ENCODE data around the gene RNF182. TPM values are rescaled to one million over a fixed set of nuclear protein-coding genes. Genes with fewer than 3 reads are reported as not detected.

RNF182 gene
- total and polyA plus RNA-seq, 10 donors, result 0.02 to 3.6 (median 0.33) TPM; not detected in 3

- WGBS, 5 donors, result 58 to 82% (median 65%) methylated on average over 5 of the region's 5 CpGs
Observed at GRCh38 chr6:13916230-13916944, 8.4 kb upstream of the RNF182 start.

GRCh38 chr6:13917141-13917540 is 7.6 kb upstream of the RNF182 start:
- intact Hi-C loops (cut with DNase I; ENCODE audit: low total_unique reads), result no loop called here
- Histone ChIP-seq H3K27me3 (replicated peaks in 1 of 7) (peaks cover 0 to 16% (median 3%) of the 10 kb centered on the region in 7 donors), H3K9me3 (no peaks in the 10 kb centered on the region), H3K36me3 (no peaks in the 10 kb centered on the region), H3K4me3 (no peak overlapping the region), H3K4me1 (no peaks in the 10 kb centered on the region), H3K27ac (no peak overlapping the region)
- no peak for DNase-seq
- no peak for TF ChIP-seq POLR2AphosphoS5 (IDR thresholded peaks at IDR 0.05)
- 80 to 92% (median 90%) methylated on average over 1 of the region's 1 CpG for WGBS, 5 donors

More at GRCh38 chr6:13916230-13916944, 8.4 kb upstream of the RNF182 start:
- no peak overlapping the region for H3K4me3 ChIP-seq
- intact Hi-C loops (cut with DNase I; ENCODE audit: low total_unique reads), result no loop called here
- H3K9me3 ChIP-seq, result no peaks in the 10 kb centered on the region
- H3K4me1 ChIP-seq, result no peaks in the 10 kb centered on the region
- TF ChIP-seq CTCF (IDR thresholded peaks at IDR 0.05 in 8 of 11, conservative IDR thresholded peaks at IDR 0.05 in 3 of 11) (no peak), POLR2AphosphoS5 (IDR thresholded peaks at IDR 0.05) (no peak), POLR2A (IDR thresholded peaks at IDR 0.05) (no peak)
- peaks cover 0 to 13% (median under 1%) of the 10 kb centered on the region in 7 donors for H3K27me3 ChIP-seq (replicated peaks in 1 of 7)
- DNase-seq, result no peak
- H3K36me3 ChIP-seq, result no peaks in the 10 kb centered on the region
- no peak overlapping the region for H3K27ac ChIP-seq

GRCh38 chr6:13918686-13919250 is 6.0 kb upstream of the RNF182 start:
- 77 to 90% (median 83%) methylated on average over 4 of the region's 4 CpGs for WGBS, 5 donors
- H3K27me3 ChIP-seq (replicated peaks in 1 of 7), result peaks cover 0 to 25% (median 8%) of the 10 kb centered on the region in 7 donors
- no peak overlapping the region for H3K4me3 ChIP-seq
- TF ChIP-seq POLR2A (IDR thresholded peaks at IDR 0.05), result no peak
- no peak for TF ChIP-seq CTCF (IDR thresholded peaks at IDR 0.05 in 8 of 11, conservative IDR thresholded peaks at IDR 0.05 in 3 of 11)
- no peak for TF ChIP-seq POLR2AphosphoS5 (IDR thresholded peaks at IDR 0.05)
- peaks cover 0 to 1% (median 0%) of the 10 kb centered on the region in 6 donors for H3K4me1 ChIP-seq
- intact Hi-C loops (cut with DNase I; ENCODE audit: low total_unique reads), result no loop called here
- no peaks in the 10 kb centered on the region for H3K9me3 ChIP-seq
- no peaks in the 10 kb centered on the region for H3K36me3 ChIP-seq
- no peak for DNase-seq
- no peak overlapping the region for H3K27ac ChIP-seq

- Histone ChIP-seq H3K27me3 (replicated peaks in 1 of 7) (peaks cover 0 to 32% (median 19%) of the 10 kb centered on the region in 7 donors), H3K9me3 (no peaks in the 10 kb centered on the region), H3K27ac (no peak overlapping the region), H3K4me3 (no peak overlapping the region), H3K4me1 (peaks cover 0 to 12% (median 7%) of the 10 kb centered on the region in 6 donors), H3K36me3 (no peaks in the 10 kb centered on the region)
- TF ChIP-seq POLR2AphosphoS5 (IDR thresholded peaks at IDR 0.05) (no peak), CTCF (IDR thresholded peaks at IDR 0.05 in 8 of 11, conservative IDR thresholded peaks at IDR 0.05 in 3 of 11) (no peak), POLR2A (IDR thresholded peaks at IDR 0.05) (no peak)
- no peak for DNase-seq
- WGBS, 5 donors, result 77 to 88% (median 84%) methylated on average over 1 of the region's 1 CpG
- intact Hi-C loops (cut with DNase I; ENCODE audit: low total_unique reads), result no loop called here
Observed at GRCh38 chr6:13919861-13920260, 4.9 kb upstream of the RNF182 start.
